SK-N-SH (cell line): ENCODE data around the gene TRPC5OS. TPM values are rescaled to one million over a fixed set of nuclear protein-coding genes. Genes with fewer than 3 reads are reported as not detected.

ENCODE experiments used
- CTCF ChIA-PET: fragments of 300-600, 350-600 bp; formaldehyde crosslinking; extraction: SDS; loops from one replicate; lab custom pipeline; 2021; lab: Yijun Ruan, JAX
- POLR2A ChIA-PET: fragments of 350-600 bp; sonication (Branson Sonifier 250); formaldehyde crosslinking; extraction: SDS; loops from one replicate; lab custom pipeline; 2020; ENCODE audit warnings: antibody characterized with exemption, inconsistent platforms; lab: Yijun Ruan, JAX
- DNase-seq: peaks from one replicate; pipeline ENCODE4 v3.0.0; 2012
- H2AFZ ChIP-seq: fragments of 200-600 bp; sonication (generic); 2 replicates; pipeline ENCODE4 v1.8.1; 2016; ENCODE audit warnings: antibody characterized with exemption, mild to moderate bottlenecking, low read depth
- H3F3A ChIP-seq: fragments of 200-600 bp; sonication (generic); replicated peaks from 2 replicates; pipeline ENCODE3; 2016; ENCODE audit warnings: antibody characterized with exemption, mild to moderate bottlenecking; ENCODE audit not compliant: insufficient read depth
- H3K27ac ChIP-seq, 2 experiments: fragments of 200-500 bp in 1 of 2; fragments of 200-600 bp in 1 of 2; sonication (Bioruptor generic) in 1 of 2; sonication (generic), shearing (Covaris generic) in 1 of 2; 2 replicates each; pipeline versions ENCODE4 v1.5.1 to v1.6.1; 2014 to 2016; ENCODE audit warnings: low read depth in 2 of 2, inconsistent platforms in 1 of 2, low read length in 1 of 2, mild to moderate bottlenecking in 1 of 2, mixed read lengths in 1 of 2
- H3K27me3 ChIP-seq: fragments of 200-600 bp; sonication (generic), shearing (Covaris generic); 2 replicates; pipeline ENCODE4 v1.6.1; 2016; ENCODE audit warnings: mixed run types; ENCODE audit not compliant: insufficient read depth
- H3K36me3 ChIP-seq, 2 experiments: fragments of 200-500 bp in 1 of 2; fragments of 200-600 bp in 1 of 2; sonication (Bioruptor generic) in 1 of 2; sonication (generic) in 1 of 2; replicated peaks in 1 of 2; 2 replicates each; pipeline versions ENCODE3 to v1.5.1; 2014 to 2016; ENCODE audit warnings: low read length in 1 of 2, mild to moderate bottlenecking in 1 of 2; ENCODE audit not compliant: insufficient read depth in 2 of 2, control insufficient read depth in 1 of 2
- H3K4me1 ChIP-seq, 2 experiments: fragments of 200-500 bp in 1 of 2; fragments of 200-600 bp in 1 of 2; sonication (Bioruptor generic) in 1 of 2; sonication (generic), shearing (Covaris generic) in 1 of 2; 2 replicates each; pipeline versions ENCODE4 v1.5.1 to v1.6.1; 2014 to 2016; ENCODE audit warnings: low read depth in 1 of 2, low read length in 1 of 2, mixed run types in 1 of 2; ENCODE audit not compliant: insufficient read depth in 2 of 2, control insufficient read depth in 1 of 2
- H3K4me2 ChIP-seq: fragments of 200-600 bp; sonication (generic), shearing (Covaris generic); 2 replicates; pipeline ENCODE4 v1.6.1; 2017; ENCODE audit warnings: mixed run types
- H3K4me3 ChIP-seq, 2 experiments: fragments of 200-500 bp in 1 of 2; fragments of 200-600 bp in 1 of 2; sonication (Bioruptor generic) in 1 of 2; sonication (generic), shearing (Covaris generic) in 1 of 2; 2 replicates each; pipeline versions ENCODE4 v1.5.1 to v1.8.1; 2014 to 2016; ENCODE audit warnings: low read depth in 2 of 2, inconsistent platforms in 1 of 2, low read length in 1 of 2, mild to moderate bottlenecking in 1 of 2, mixed read lengths in 1 of 2, moderate library complexity in 1 of 2
- H3K79me2 ChIP-seq: fragments of 200-600 bp; sonication (generic); 2 replicates; pipeline ENCODE4 v1.8.1; 2017; ENCODE audit warnings: mild to moderate bottlenecking; ENCODE audit not compliant: insufficient read depth
- H3K9ac ChIP-seq: fragments of 200-600 bp; sonication (generic); 2 replicates; pipeline ENCODE4 v1.6.1; 2017; ENCODE audit warnings: mixed run types
- H3K9me2 ChIP-seq: fragments of 200-600 bp; sonication (generic); 2 replicates; pipeline ENCODE4 v1.6.1; 2017; ENCODE audit warnings: mixed run types
- H3K9me3 ChIP-seq: fragments of 200-600 bp; sonication (generic); 2 replicates; pipeline ENCODE4 v1.6.1; 2017; ENCODE audit warnings: mixed run types, mild to moderate bottlenecking, moderate library complexity
- H4K20me1 ChIP-seq: fragments of 200-600 bp; sonication (generic); 2 replicates; pipeline ENCODE4 v1.6.1; 2017; ENCODE audit warnings: mild to moderate bottlenecking, mixed run types; ENCODE audit not compliant: insufficient read depth
- ELF1 ChIP-seq: IDR thresholded peaks from 2 replicates; pipeline ENCODE4 v1.4.0; 2012
- FOSL2 ChIP-seq: IDR thresholded peaks from 2 replicates; pipeline ENCODE4 v1.4.0; 2012; ENCODE audit warnings: low read depth, mild to moderate bottlenecking, moderate library complexity, borderline replicate concordance
- FOXM1 ChIP-seq: IDR thresholded peaks from 2 replicates; pipeline ENCODE4 v1.4.0; 2012; ENCODE audit warnings: low read depth, mild to moderate bottlenecking
- GABPA ChIP-seq: IDR thresholded peaks from 2 replicates; pipeline ENCODE4 v1.4.0; 2012; ENCODE audit warnings: low read depth, mild to moderate bottlenecking
- JUND ChIP-seq: IDR thresholded peaks from 2 replicates; pipeline ENCODE4 v1.4.0; 2012
- RFX5 ChIP-seq: IDR thresholded peaks from 2 replicates; pipeline ENCODE4 v1.6.1; 2012; ENCODE audit warnings: mild to moderate bottlenecking, improper control_type of control experiment, low read length
- USF1 ChIP-seq: IDR thresholded peaks from 2 replicates; pipeline ENCODE4 v1.4.0; 2012; ENCODE audit warnings: low read depth, borderline replicate concordance
- WGBS: methylation state at CpG from one replicate; pipeline ENCODE4 v1.1.6; 2017; ENCODE audit warnings: low lambda C conversion rate; 5-methylcytosine and 5-hydroxymethylcytosine counted together
- polyA plus RNA-seq, 3 experiments: library from polyadenylated mRNA; depleted of rRNA; stranded (reverse); fragments of >200 nt; gene quantifications; 2 replicates each; pipeline ENCODE4 v1.2.3, GENCODE V29; 2012

Gene TRPC5OS
- polyA plus RNA-seq, 1 of the 3 experiments (the other 2 are of a cell fraction), result not detected

- no peak overlapping the region for H3K27ac ChIP-seq
- no peaks in the 10 kb centered on the region for H3K27me3 ChIP-seq
- no peaks in the 10 kb centered on the region for H3K9me3 ChIP-seq
- no peak overlapping the region for H3K9ac ChIP-seq
- no peak overlapping the region for H3K4me2 ChIP-seq
- no peaks in the 10 kb centered on the region for H3K36me3 ChIP-seq
- no peaks in the 10 kb centered on the region for H4K20me1 ChIP-seq
- no peaks in the 10 kb centered on the region for H3K4me1 ChIP-seq
- no peaks in the 10 kb centered on the region for H3K79me2 ChIP-seq
- H2AFZ ChIP-seq, result no peak overlapping the region
- TF ChIP-seq ELF1, result no peak
- CTCF ChIA-PET, result no interaction called here
- H3F3A ChIP-seq, result no peaks in the 10 kb centered on the region
- WGBS, result 33% methylated on average over 2 of the region's 2 CpGs
- DNase-seq, result no peak
- H3K4me3 ChIP-seq, result no peak overlapping the region
- POLR2A ChIA-PET, result no interaction called here
- H3K9me2 ChIP-seq, result no peaks in the 10 kb centered on the region
These were observed 10.7 kb downstream of the TRPC5OS start for GRCh38 chrX:111886678-111887077.

- WGBS, result 8% methylated on average over 3 of the region's 3 CpGs
- Histone ChIP-seq H3K9me2 (no peaks in the 10 kb centered on the region), H3K9me3 (no peaks in the 10 kb centered on the region), H4K20me1 (no peaks in the 10 kb centered on the region), H3F3A (no peaks in the 10 kb centered on the region), H3K4me2 (no peak overlapping the region), H3K9ac (no peak overlapping the region), H3K27ac (no peak overlapping the region), H3K27me3 (no peaks in the 10 kb centered on the region), H2AFZ (no peak overlapping the region), H3K79me2 (no peaks in the 10 kb centered on the region), H3K36me3 (no peaks in the 10 kb centered on the region), H3K4me3 (no peak overlapping the region), H3K4me1 (no peaks in the 10 kb centered on the region)
- no peak for TF ChIP-seq USF1
- TF ChIP-seq RFX5, result no peak
- no peak for TF ChIP-seq FOSL2
- TF ChIP-seq GABPA, result no peak
- POLR2A ChIA-PET, result no interaction called here
- DNase-seq, result no peak
- CTCF ChIA-PET, result interaction anchor here (2.5 kb wide), 1 partner anchor 19 kb away, joined by 7 read pairs; no protein-coding TSS in a partner anchor
These were observed 12.6 kb downstream of the TRPC5OS start for GRCh38 chrX:111888600-111888999.

- no peak overlapping the region for H3K9ac ChIP-seq
- DNase-seq, result no peak
- H3K79me2 ChIP-seq, result no peaks in the 10 kb centered on the region
- POLR2A ChIA-PET, result no interaction called here
- 13% methylated on average over 2 of the region's 2 CpGs for WGBS
- no peaks in the 10 kb centered on the region for H4K20me1 ChIP-seq
- no peaks in the 10 kb centered on the region for H3K4me1 ChIP-seq
- CTCF ChIA-PET, result no interaction called here
- no peaks in the 10 kb centered on the region for H3K36me3 ChIP-seq
- no peaks in the 10 kb centered on the region for H3F3A ChIP-seq
- TF ChIP-seq FOXM1 (no peak), JUND (no peak)
- no peak overlapping the region for H2AFZ ChIP-seq
- H3K4me3 ChIP-seq, result no peak overlapping the region
- no peaks in the 10 kb centered on the region; the same call in 1 of the 2 replicates for H3K27me3 ChIP-seq
- H3K27ac ChIP-seq, result no peak overlapping the region
- no peaks in the 10 kb centered on the region for H3K9me2 ChIP-seq
- H3K9me3 ChIP-seq, result no peaks in the 10 kb centered on the region
- H3K4me2 ChIP-seq, result no peak overlapping the region
These were observed 16.4 kb downstream of the TRPC5OS start for GRCh38 chrX:111892375-111892774.
